ENCODE results near the gene JARID2.
A peak's percentile ranks its signal among the peaks of the same experiment; 100 is the strongest.

The JARID2 gene

DNA sequence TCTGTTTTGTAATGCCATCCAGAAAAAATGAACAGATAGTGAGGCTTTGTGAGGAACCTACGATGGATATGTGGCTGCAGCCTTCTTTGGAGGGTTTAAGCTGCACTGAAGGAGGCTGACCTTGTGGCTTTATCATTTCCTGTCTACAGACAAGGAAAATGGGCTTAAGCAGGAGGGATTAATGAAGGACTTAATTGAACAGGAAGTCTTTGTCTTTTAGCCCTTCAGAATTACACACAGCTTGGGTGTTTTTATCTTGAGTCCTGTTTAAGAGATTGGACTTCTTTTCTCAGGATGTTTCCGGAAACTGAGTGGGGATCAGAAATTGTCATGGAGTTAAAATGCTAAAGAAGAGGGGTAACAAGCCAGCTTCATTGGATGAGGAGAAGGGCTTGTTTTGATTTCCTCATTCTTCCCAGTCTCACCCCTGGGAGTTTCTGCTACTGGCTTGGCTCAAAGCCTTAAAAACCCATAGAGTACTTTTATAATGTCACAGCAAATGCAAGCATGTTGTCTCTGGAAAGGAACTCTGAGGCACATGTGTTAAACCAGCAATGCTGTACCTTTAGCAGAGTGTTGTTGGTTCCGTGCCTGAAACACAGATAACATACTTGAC, 193.6 kb downstream of the JARID2 start:
- Histone ChIP-seq H3K36me3 (ENCODE audit: low read length) (no peaks in the 10 kb centered on the region), H2AFZ (ENCODE audit: low read depth, low read length, severe bottlenecking) (no peak overlapping the region), H4K20me1 (ENCODE audit: low read depth, low read length) (no peaks in the 10 kb centered on the region), H3K27ac (ENCODE audit: low read depth, low read length) (no peak overlapping the region), H3K9ac (ENCODE audit: low read length) (no peak overlapping the region), H3K27me3 (ENCODE audit: low read length) (no peaks in the 10 kb centered on the region), H3K79me2 (ENCODE audit: insufficient read depth, low read length) (no peaks in the 10 kb centered on the region), H3K4me2 (ENCODE audit: low read depth, low read length, poor library complexity, severe bottlenecking) (no peak overlapping the region), H3F3A (ENCODE audit: insufficient read depth) (no peaks in the 10 kb centered on the region), H3K9me2 (replicated peaks; ENCODE audit: insufficient read depth, low read length) (no peaks in the 10 kb centered on the region), H3K4me3 (ENCODE audit: insufficient read depth, low read length, poor library complexity, severe bottlenecking) (no peak overlapping the region), H3K9me3 (ENCODE audit: insufficient read depth, low read length) (no peaks in the 10 kb centered on the region)
- TF ChIP-seq, protein P1, sequence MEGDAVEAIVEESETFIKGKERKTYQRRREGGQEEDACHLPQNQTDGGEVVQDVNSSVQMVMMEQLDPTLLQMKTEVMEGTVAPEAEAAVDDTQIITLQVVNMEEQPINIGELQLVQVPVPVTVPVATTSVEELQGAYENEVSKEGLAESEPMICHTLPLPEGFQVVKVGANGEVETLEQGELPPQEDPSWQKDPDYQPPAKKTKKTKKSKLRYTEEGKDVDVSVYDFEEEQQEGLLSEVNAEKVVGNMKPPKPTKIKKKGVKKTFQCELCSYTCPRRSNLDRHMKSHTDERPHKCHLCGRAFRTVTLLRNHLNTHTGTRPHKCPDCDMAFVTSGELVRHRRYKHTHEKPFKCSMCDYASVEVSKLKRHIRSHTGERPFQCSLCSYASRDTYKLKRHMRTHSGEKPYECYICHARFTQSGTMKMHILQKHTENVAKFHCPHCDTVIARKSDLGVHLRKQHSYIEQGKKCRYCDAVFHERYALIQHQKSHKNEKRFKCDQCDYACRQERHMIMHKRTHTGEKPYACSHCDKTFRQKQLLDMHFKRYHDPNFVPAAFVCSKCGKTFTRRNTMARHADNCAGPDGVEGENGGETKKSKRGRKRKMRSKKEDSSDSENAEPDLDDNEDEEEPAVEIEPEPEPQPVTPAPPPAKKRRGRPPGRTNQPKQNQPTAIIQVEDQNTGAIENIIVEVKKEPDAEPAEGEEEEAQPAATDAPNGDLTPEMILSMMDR (IDR thresholded peaks at IDR 0.05; ENCODE audit: insufficient read depth, low read length, poor library complexity, severe bottlenecking), result no peak
- TF ChIP-seq EZH2phosphoT487 (conservative IDR thresholded peaks at IDR 0.05; ENCODE audit: low read length), result no peak

DNA sequence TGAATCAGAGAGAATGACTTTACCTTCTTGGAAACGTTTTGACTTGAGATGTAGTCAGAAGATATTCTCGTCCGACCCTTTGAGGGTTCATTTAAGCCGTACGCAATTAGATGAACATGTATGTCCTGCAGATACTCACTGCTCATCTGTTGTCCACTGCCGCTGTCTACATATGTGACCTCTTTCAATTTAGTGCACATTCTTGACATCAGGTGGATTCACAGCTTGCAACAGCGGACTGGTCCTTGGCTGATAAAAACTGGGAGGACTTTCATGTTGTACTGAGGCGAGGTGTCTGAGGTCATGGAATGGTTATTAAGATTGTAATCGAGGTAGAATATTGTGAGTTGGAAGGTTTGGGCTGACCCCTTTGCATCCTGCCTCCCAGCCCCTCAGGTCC, 194.2 kb downstream of the JARID2 start:
- H3K4me2 ChIP-seq (ENCODE audit: low read depth, low read length, poor library complexity, severe bottlenecking), result no peak overlapping the region
- H3K27ac ChIP-seq (ENCODE audit: low read depth, low read length), result no peak overlapping the region
- no peak overlapping the region for H3K4me3 ChIP-seq (ENCODE audit: insufficient read depth, low read length, poor library complexity, severe bottlenecking)
- no peak overlapping the region for H3K9ac ChIP-seq (ENCODE audit: low read length)
- no peak overlapping the region for H2AFZ ChIP-seq (ENCODE audit: low read depth, low read length, severe bottlenecking)
- no peaks in the 10 kb centered on the region for H3K27me3 ChIP-seq (ENCODE audit: low read length)
- no peaks in the 10 kb centered on the region for H4K20me1 ChIP-seq (ENCODE audit: low read depth, low read length)
- H3K9me2 ChIP-seq (replicated peaks; ENCODE audit: insufficient read depth, low read length), result no peaks in the 10 kb centered on the region
- no peak for TF ChIP-seq EZH2phosphoT487 (conservative IDR thresholded peaks at IDR 0.05; ENCODE audit: low read length)
- TF ChIP-seq, protein P1 (IDR thresholded peaks at IDR 0.05; ENCODE audit: insufficient read depth, low read length, poor library complexity, severe bottlenecking), result no peak
- H3K79me2 ChIP-seq (ENCODE audit: insufficient read depth, low read length), result no peaks in the 10 kb centered on the region
- H3F3A ChIP-seq (ENCODE audit: insufficient read depth), result no peaks in the 10 kb centered on the region
- H3K9me3 ChIP-seq (ENCODE audit: insufficient read depth, low read length), result no peaks in the 10 kb centered on the region
- no peaks in the 10 kb centered on the region for H3K36me3 ChIP-seq (ENCODE audit: low read length)

DNA sequence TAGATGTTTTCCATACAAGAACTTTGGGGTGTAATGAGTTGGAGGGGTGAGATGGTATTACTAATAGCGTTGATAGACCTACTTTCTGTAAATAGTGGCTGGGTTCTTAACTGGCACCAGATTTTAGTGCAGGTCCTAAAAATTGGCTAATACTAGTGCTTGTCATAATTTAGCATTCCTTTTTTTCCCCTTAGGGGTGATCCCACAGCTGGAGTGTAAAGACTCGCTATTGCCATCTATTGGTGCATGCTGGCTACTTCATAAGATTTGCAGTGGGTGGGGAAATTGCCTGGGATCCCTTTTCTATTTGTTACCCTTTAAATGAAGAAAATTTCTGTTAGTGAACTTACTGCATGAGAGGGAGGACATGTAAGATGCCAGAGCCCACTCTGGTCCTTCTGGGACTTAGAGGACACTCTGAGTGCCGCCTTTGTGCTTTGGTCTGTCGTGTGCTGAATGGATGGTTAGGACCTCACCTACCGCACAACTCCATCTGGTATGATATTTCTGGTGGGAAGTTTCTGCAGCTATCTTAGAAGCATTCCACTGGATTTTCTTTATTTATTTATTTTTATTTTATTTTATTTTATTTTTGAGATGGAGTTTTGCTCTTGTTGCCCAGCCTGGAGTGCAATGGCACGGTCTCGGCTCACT, 195.5 kb downstream of the JARID2 start:
- Histone ChIP-seq H3K4me3 (ENCODE audit: insufficient read depth, low read length, poor library complexity, severe bottlenecking) (no peak overlapping the region), H3K9me3 (ENCODE audit: insufficient read depth, low read length) (no peaks in the 10 kb centered on the region), H4K20me1 (ENCODE audit: low read depth, low read length) (no peaks in the 10 kb centered on the region), H3K36me3 (ENCODE audit: low read length) (no peaks in the 10 kb centered on the region), H3K27ac (ENCODE audit: low read depth, low read length) (no peak overlapping the region), H3K9me2 (replicated peaks; ENCODE audit: insufficient read depth, low read length) (no peaks in the 10 kb centered on the region), H3K9ac (ENCODE audit: low read length) (no peak overlapping the region), H3F3A (ENCODE audit: insufficient read depth) (no peaks in the 10 kb centered on the region), H3K79me2 (ENCODE audit: insufficient read depth, low read length) (no peaks in the 10 kb centered on the region), H2AFZ (ENCODE audit: low read depth, low read length, severe bottlenecking) (no peak overlapping the region), H3K27me3 (ENCODE audit: low read length) (no peaks in the 10 kb centered on the region), H3K4me2 (ENCODE audit: low read depth, low read length, poor library complexity, severe bottlenecking) (no peak overlapping the region)
- TF ChIP-seq EZH2phosphoT487 (conservative IDR thresholded peaks at IDR 0.05; ENCODE audit: low read length), result no peak
- TF ChIP-seq, protein P1 (IDR thresholded peaks at IDR 0.05; ENCODE audit: insufficient read depth, low read length, poor library complexity, severe bottlenecking), result peak; percentile 95

All from SU-DHL-6 (cell line).